BJ (cell line): Measurements from ENCODE around the gene CHI3L1. TPM values are rescaled to one million over a fixed set of nuclear protein-coding genes. Genes with fewer than 3 reads are reported as not detected.

Experiments used
- CTCF ChIA-PET: fragments of 350-600 bp; formaldehyde crosslinking; extraction: SDS; loops from one replicate; lab custom pipeline; 2021; ENCODE audit warnings: antibody characterized with exemption, inconsistent platforms; lab: Yijun Ruan, JAX
- POLR2A ChIA-PET: fragments of 300-600 bp; sonication (Branson Sonifier 250); formaldehyde crosslinking; extraction: SDS; loops from one replicate; lab custom pipeline; 2021; ENCODE audit warnings: antibody characterized with exemption; lab: Charles Lee
- DNase-seq: peaks from one replicate; pipeline ENCODE4 v3.0.0-alpha.2; 2011; ENCODE audit warnings: low read depth
- H3K27me3 ChIP-seq: 2 replicates; pipeline ENCODE4 v1.6.0; 2011; ENCODE audit warnings: low read length; ENCODE audit not compliant: control insufficient read depth, insufficient read depth
- H3K36me3 ChIP-seq: 2 replicates; pipeline ENCODE4 v1.5.1; 2011; ENCODE audit warnings: low read length; ENCODE audit not compliant: control insufficient read depth, insufficient read depth
- H3K4me3 ChIP-seq: 2 replicates; pipeline ENCODE4 v1.5.1; 2011; ENCODE audit warnings: low read depth, mild to moderate bottlenecking, control low read depth, low read length
- CTCF ChIP-seq: IDR thresholded peaks from 2 replicates; pipeline ENCODE4 v1.5.1; 2011; ENCODE audit warnings: low read depth, mild to moderate bottlenecking, control low read depth, inconsistent platforms, low read length, moderate library complexity; ENCODE audit not compliant: insufficient read depth
- polyA plus RNA-seq: library from polyadenylated mRNA; depleted of rRNA; stranded (reverse); fragments of >200 nt; gene quantifications from 2 replicates; pipeline ENCODE4 v1.2.3, GENCODE V29; 2011

Gene CHI3L1
- polyA plus RNA-seq, 1 experiment = 0.20 TPM

GRCh38 chr1:203153989-203154821, 32.3 kb downstream of the CHI3L1 start:
- H3K4me3 ChIP-seq = no peak overlapping the region
- no peak for TF ChIP-seq CTCF
- POLR2A ChIA-PET = interaction anchor here (0.6 kb wide), 1 partner anchor 43 kb away, joined by 4 read pairs; no protein-coding TSS in a partner anchor
- H3K36me3 ChIP-seq = no peaks in the 10 kb centered on the region
- CTCF ChIA-PET = interaction anchor here (0.6 to 4.9 kb wide), 8 partner anchors 18 to 326 kb away, joined by 3 to 36 read pairs (median 3); no protein-coding TSS in a partner anchor
- no peaks in the 10 kb centered on the region; the same call in 1 of the 2 replicates for H3K27me3 ChIP-seq
- no peak for DNase-seq

GRCh38 chr1:203153051-203153988, 33.2 kb downstream of the CHI3L1 start:
- Histone ChIP-seq H3K27me3 (no peaks in the 10 kb centered on the region; the same call in 1 of the 2 replicates), H3K4me3 (no peak overlapping the region), H3K36me3 (no peaks in the 10 kb centered on the region)
- DNase-seq = no peak
- no peak for TF ChIP-seq CTCF
- ChIA-PET CTCF (interaction anchor here (0.6 to 4.9 kb wide), 8 partner anchors 11 to 116 kb away, joined by 3 to 36 read pairs (median 3); no protein-coding TSS in a partner anchor), POLR2A (interaction anchor here (0.5 kb wide), 1 partner anchor 104 kb away, joined by 3 read pairs; no protein-coding TSS in a partner anchor)

- CTCF ChIA-PET = interaction anchor here (0.6 to 4.9 kb wide), 5 partner anchors 10 to 117 kb away, joined by 3 to 36 read pairs (median 4); no protein-coding TSS in a partner anchor
Measured at GRCh38 chr1:203152158-203153034, 34.1 kb downstream of the CHI3L1 start.

More at GRCh38 chr1:203152158-203153034, 34.1 kb downstream of the CHI3L1 start:
- TF ChIP-seq CTCF = no peak
- no peaks in the 10 kb centered on the region for H3K36me3 ChIP-seq
- H3K27me3 ChIP-seq = no peaks in the 10 kb centered on the region
- no peak for DNase-seq
- H3K4me3 ChIP-seq = no peak overlapping the region
- POLR2A ChIA-PET = no interaction called here
